Tibial nerve (tissue), 3 donors: ENCODE results near the gene POU6F2.

Experiments
- POLR2A ChIP-seq, 2 donors: fragments of 450-650 bp; IDR thresholded peaks; one replicate each; pipeline ENCODE4 v1.6.1; 2017; ENCODE audit warnings: antibody characterized with exemption in 2 of 2, mild to moderate bottlenecking in 2 of 2, moderate library complexity in 2 of 2
- TF ChIP-seq, protein P1 (sequence below), 5 experiments: fragments of 200-600 bp in 3 of 5; fragments of 450-650 bp in 2 of 5; sonication (generic) in 3 of 5; IDR thresholded peaks; one replicate each; pipeline ENCODE4 v1.5.1; 2016 to 2019; ENCODE audit warnings: antibody characterized with exemption in 5 of 5, mild to moderate bottlenecking in 3 of 5, moderate library complexity in 2 of 5

GRCh38 chr7:39198556-39198955, 220.8 kb downstream of the POU6F2 start:
- TF ChIP-seq, protein P1, sequence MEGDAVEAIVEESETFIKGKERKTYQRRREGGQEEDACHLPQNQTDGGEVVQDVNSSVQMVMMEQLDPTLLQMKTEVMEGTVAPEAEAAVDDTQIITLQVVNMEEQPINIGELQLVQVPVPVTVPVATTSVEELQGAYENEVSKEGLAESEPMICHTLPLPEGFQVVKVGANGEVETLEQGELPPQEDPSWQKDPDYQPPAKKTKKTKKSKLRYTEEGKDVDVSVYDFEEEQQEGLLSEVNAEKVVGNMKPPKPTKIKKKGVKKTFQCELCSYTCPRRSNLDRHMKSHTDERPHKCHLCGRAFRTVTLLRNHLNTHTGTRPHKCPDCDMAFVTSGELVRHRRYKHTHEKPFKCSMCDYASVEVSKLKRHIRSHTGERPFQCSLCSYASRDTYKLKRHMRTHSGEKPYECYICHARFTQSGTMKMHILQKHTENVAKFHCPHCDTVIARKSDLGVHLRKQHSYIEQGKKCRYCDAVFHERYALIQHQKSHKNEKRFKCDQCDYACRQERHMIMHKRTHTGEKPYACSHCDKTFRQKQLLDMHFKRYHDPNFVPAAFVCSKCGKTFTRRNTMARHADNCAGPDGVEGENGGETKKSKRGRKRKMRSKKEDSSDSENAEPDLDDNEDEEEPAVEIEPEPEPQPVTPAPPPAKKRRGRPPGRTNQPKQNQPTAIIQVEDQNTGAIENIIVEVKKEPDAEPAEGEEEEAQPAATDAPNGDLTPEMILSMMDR (IDR thresholded peaks at IDR 0.05): no peak
- no peak for TF ChIP-seq POLR2A (IDR thresholded peaks at IDR 0.05)
